Esophagus squamous epithelium (tissue), 5 donors: ENCODE measurements around the gene DCBLD1. TPM values are rescaled to one million over a fixed set of nuclear protein-coding genes. Genes with fewer than 3 reads are reported as not detected.

ENCODE experiments used
- DNase-seq: peaks from one replicate; lab custom pipeline; 2025; lab: John Stamatoyannopoulos, UW
- H3K27ac ChIP-seq, 4 donors: fragments of 200-600 bp; sonication (generic); one replicate each; pipeline ENCODE4 v1.5.1; 2016 to 2019; ENCODE audit warnings: mild to moderate bottlenecking in 1 of 4
- H3K27me3 ChIP-seq, 4 donors: fragments of 200-600 bp; sonication (generic); 1 replicate in 3 of 4; 2 replicates in 1 of 4; pipeline versions ENCODE4 v1.5.1 to v1.6.0; 2017 to 2021; ENCODE audit warnings: antibody characterized with exemption in 1 of 4
- H3K36me3 ChIP-seq, 3 donors: fragments of 200-600 bp; sonication (generic); one replicate each; pipeline ENCODE4 v1.5.1; 2016 to 2019
- H3K4me1 ChIP-seq, 3 donors: fragments of 200-600 bp; sonication (generic); one replicate each; pipeline ENCODE4 v1.5.1; 2017 to 2019
- H3K4me3 ChIP-seq, 4 donors: fragments of 200-600 bp; sonication (generic); 1 replicate in 3 of 4; 2 replicates in 1 of 4; pipeline ENCODE4 v1.5.1; 2016 to 2019; ENCODE audit warnings: mild to moderate bottlenecking in 2 of 4, moderate library complexity in 1 of 4
- H3K9me3 ChIP-seq, 3 donors: fragments of 200-600 bp; sonication (generic); one replicate each; pipeline ENCODE4 v1.5.1; 2016 to 2019
- CTCF ChIP-seq, 6 experiments: fragments of 450-650 bp in 4 of 6; fragments of 200-600 bp in 2 of 6; sonication (generic) in 2 of 6; IDR thresholded peaks; one replicate each; pipeline ENCODE4 v1.5.1; 2016 to 2019; ENCODE audit warnings: antibody characterized with exemption in 6 of 6, mild to moderate bottlenecking in 4 of 6, moderate library complexity in 4 of 6
- POLR2A ChIP-seq, 4 donors: fragments of 450-650 bp; IDR thresholded peaks; one replicate each; pipeline ENCODE4 v1.6.1; 2017; ENCODE audit warnings: antibody characterized with exemption in 4 of 4, mild to moderate bottlenecking in 4 of 4, moderate library complexity in 3 of 4
- WGBS, 2 donors: methylation state at CpG; one replicate each; pipeline ENCODE4 v1.1.5; 2018; 5-methylcytosine and 5-hydroxymethylcytosine counted together
- intact Hi-C: fragments of 100-400 bp; cut with DNase I; formaldehyde crosslinking; loops from one replicate; pipeline ENCODE4 v1.15.0; 2022
- total RNA-seq, 4 donors: library from RNA; depleted of rRNA; stranded (reverse); fragments of >200 nt; gene quantifications; one replicate each; pipeline ENCODE4 v1.1.0, GENCODE V29; 2016
- donor health status: DM: yes; HTN: yes; CAD: no.

Gene DCBLD1
- total RNA-seq, 4 donors from 2014 or later: 6.7 to 19.1 (median 10.8) TPM

DNA sequence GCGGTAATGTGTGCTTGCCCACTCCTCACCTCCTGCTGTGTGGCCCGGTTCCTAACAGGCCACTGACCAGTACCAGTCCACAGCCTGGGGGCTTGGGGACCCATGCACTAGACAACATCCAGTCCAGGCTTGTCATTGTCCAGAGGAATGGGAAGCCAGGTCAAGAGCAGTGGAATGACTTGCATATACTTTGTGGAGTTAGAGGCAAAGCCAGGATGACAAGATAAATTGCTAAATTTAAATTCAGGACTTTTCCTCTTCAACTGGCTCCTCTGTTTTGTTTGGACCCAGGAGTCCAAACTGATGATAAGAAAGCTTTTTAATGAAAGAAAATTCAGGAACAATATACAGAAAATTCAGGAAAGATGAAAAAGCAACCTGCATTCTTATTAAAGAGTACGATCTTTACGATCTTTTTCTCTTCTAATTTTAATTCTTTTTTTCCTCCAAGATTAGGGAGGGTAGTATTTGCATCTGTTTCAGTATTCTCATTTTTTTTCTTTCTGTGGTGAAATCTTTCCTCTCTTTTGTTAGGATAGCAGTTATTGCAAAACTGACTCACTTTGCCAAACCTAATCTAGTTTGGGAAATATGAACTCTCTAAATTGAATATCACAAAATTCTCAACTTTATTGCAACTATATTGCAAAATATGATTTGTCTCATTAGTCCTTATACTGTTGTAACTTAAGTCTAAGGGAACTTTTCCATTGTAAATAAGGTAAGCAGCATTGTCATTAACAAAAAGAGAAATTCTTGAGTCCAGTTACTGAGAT is 48.2 kb downstream of the DCBLD1 start:
- Histone ChIP-seq H3K9me3 (no peaks in the 10 kb centered on the region), H3K27ac (peak overlapping the region in 2 of 4 donors; percentile 37 to 50), H3K4me3 (no peak overlapping the region), H3K27me3 (no peaks in the 10 kb centered on the region), H3K36me3 (peaks cover 0 to 12% (median 0%) of the 10 kb centered on the region in 3 donors), H3K4me1 (peaks cover 0 to 5% (median 0%) of the 10 kb centered on the region in 3 donors)
- DNase-seq: no peak
- intact Hi-C loops: no loop called here
- WGBS, 2 donors: 79 to 94% methylated on average over 3 to 4 of the region's 4 CpGs
- TF ChIP-seq CTCF (IDR thresholded peaks at IDR 0.05) (no peak), POLR2A (IDR thresholded peaks at IDR 0.05) (no peak)

- peaks cover 0 to 13% (median 0%) of the 10 kb centered on the region in 3 donors for H3K36me3 ChIP-seq
- no peaks in the 10 kb centered on the region for H3K9me3 ChIP-seq
- TF ChIP-seq CTCF (IDR thresholded peaks at IDR 0.05) (no peak), POLR2A (IDR thresholded peaks at IDR 0.05) (no peak)
- no peak for DNase-seq
- H3K27me3 ChIP-seq: no peaks in the 10 kb centered on the region
- no peak overlapping the region for H3K4me3 ChIP-seq
- WGBS, 2 donors: 69 to 70% methylated on average over 5 to 6 of the region's 6 CpGs
- peaks cover 0 to 5% (median 0%) of the 10 kb centered on the region in 3 donors for H3K4me1 ChIP-seq
- H3K27ac ChIP-seq: peak overlapping the region in 2 of 4 donors; percentile 37 to 50
- intact Hi-C loops: no loop called here
These were observed 48.9 kb downstream of the DCBLD1 start for GRCh38 chr6:117531346-117531745.

GRCh38 chr6:117531809-117532725 is 49.6 kb downstream of the DCBLD1 start:
- no peak overlapping the region for H3K4me3 ChIP-seq
- peaks cover 0 to 13% (median 0%) of the 10 kb centered on the region in 3 donors for H3K36me3 ChIP-seq
- no peaks in the 10 kb centered on the region for H3K27me3 ChIP-seq
- no peaks in the 10 kb centered on the region for H3K9me3 ChIP-seq
- 88 to 91% methylated on average over 5 of the region's 5 CpGs for WGBS, 2 donors
- intact Hi-C loops: no loop called here
- H3K4me1 ChIP-seq: peaks cover 0 to 5% (median 0%) of the 10 kb centered on the region in 3 donors
- no peak for TF ChIP-seq CTCF (IDR thresholded peaks at IDR 0.05)
- TF ChIP-seq POLR2A (IDR thresholded peaks at IDR 0.05): no peak
- H3K27ac ChIP-seq: no peak overlapping the region
- DNase-seq: no peak

DNA sequence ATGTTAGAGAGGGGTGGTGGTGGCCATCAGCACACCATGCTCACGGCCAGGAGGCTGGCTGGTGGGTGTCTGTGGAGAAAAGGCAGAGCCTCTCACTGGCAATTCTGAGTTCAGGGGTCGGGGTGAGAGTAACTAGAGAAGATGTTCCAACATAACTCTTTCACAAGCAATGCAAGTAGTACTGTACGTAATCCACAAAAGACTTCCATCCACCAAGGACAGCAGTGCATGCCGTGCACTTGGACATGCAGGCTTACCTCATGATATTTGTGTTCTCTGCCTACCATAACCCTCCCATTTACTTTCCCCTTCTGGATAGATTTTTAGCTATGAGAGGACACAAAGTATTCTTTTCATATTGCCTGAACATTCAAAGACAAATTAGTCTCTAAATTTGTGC is 51.3 kb downstream of the DCBLD1 start:
- TF ChIP-seq CTCF (IDR thresholded peaks at IDR 0.05) (no peak), POLR2A (IDR thresholded peaks at IDR 0.05) (no peak)
- Histone ChIP-seq H3K36me3 (peaks cover 0 to 16% (median 0%) of the 10 kb centered on the region in 3 donors), H3K4me3 (no peak overlapping the region), H3K27me3 (no peaks in the 10 kb centered on the region), H3K4me1 (peaks cover 0 to 5% (median 0%) of the 10 kb centered on the region in 3 donors), H3K9me3 (no peaks in the 10 kb centered on the region), H3K27ac (no peak overlapping the region)
- intact Hi-C loops: no loop called here
- no peak for DNase-seq
- WGBS, 2 donors: 89 to 90% methylated on average over 4 of the region's 4 CpGs
